ENCODE measurements around the gene SLC35E3.

DNA sequence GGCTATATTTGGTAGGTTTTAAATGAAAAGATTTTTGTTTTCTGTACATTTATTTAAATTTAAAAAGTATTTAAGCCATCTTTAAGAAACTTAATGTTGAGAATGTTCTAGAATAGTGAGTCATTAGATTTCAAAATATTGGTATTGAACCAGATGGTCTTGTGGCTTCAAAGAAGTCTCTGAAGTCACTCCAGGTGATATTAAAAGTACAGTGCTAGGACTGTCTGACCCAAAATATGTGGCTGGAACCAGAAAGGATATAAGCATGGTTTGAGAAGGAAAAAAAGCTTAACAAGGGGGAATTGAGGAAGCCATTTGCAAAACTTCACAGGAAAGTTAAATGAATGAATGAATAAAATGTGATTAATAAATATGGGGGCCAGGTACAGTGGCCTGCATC lies 33.3 kb downstream of the SLC35E3 start:
- TF ChIP-seq EZH2 (IDR thresholded peaks at IDR 0.05; ENCODE audit: low read length, missing control alignments), result no peak
- TF ChIP-seq, protein P1, sequence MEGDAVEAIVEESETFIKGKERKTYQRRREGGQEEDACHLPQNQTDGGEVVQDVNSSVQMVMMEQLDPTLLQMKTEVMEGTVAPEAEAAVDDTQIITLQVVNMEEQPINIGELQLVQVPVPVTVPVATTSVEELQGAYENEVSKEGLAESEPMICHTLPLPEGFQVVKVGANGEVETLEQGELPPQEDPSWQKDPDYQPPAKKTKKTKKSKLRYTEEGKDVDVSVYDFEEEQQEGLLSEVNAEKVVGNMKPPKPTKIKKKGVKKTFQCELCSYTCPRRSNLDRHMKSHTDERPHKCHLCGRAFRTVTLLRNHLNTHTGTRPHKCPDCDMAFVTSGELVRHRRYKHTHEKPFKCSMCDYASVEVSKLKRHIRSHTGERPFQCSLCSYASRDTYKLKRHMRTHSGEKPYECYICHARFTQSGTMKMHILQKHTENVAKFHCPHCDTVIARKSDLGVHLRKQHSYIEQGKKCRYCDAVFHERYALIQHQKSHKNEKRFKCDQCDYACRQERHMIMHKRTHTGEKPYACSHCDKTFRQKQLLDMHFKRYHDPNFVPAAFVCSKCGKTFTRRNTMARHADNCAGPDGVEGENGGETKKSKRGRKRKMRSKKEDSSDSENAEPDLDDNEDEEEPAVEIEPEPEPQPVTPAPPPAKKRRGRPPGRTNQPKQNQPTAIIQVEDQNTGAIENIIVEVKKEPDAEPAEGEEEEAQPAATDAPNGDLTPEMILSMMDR (conservative IDR thresholded peaks at IDR 0.05 in 1 of 2, IDR thresholded peaks at IDR 0.05 in 1 of 2; ENCODE audit: low read depth in 1 of 2, low read length in 2 of 2), result no peak

All from fibroblast of lung (primary cell).